Ammon's horn (tissue), 1 donor: ENCODE measurements around the gene LDB2.
"Not testable (repeated sequence)": the region's sequence is repeated elsewhere in the genome, so short reads cannot be mapped to it uniquely, and the experiment has no call there.

Experiments used
- DNase-seq: peaks from one replicate; pipeline ENCODE4 v3.0.0-alpha.2; 2016; ENCODE audit warnings: low spot score

The LDB2 gene

GRCh38 chr4:16596267-16596666, 302.2 kb downstream of the LDB2 start:
- DNase-seq = no peak

GRCh38 chr4:16594128-16594527, 304.3 kb downstream of the LDB2 start:
- no peak for DNase-seq

GRCh38 chr4:16593386-16593785, 305.1 kb downstream of the LDB2 start:
- DNase-seq = no peak

GRCh38 chr4:16591272-16591826, 307.1 kb downstream of the LDB2 start:
- no peak for DNase-seq

- no peak for DNase-seq
Observed at GRCh38 chr4:16590797-16591196, 307.6 kb downstream of the LDB2 start.

- no peak for DNase-seq
Observed at GRCh38 chr4:16588651-16589050, 309.8 kb downstream of the LDB2 start.

- DNase-seq = no peak
Observed at GRCh38 chr4:16588149-16588548, 310.3 kb downstream of the LDB2 start.

GRCh38 chr4:16585053-16585452, 313.4 kb downstream of the LDB2 start:
- no peak for DNase-seq

- no peak for DNase-seq
Observed at GRCh38 chr4:16583764-16584163, 314.7 kb downstream of the LDB2 start.

GRCh38 chr4:16582526-16582925, 315.9 kb downstream of the LDB2 start:
- DNase-seq = no peak

- no peak for DNase-seq
Observed at GRCh38 chr4:16582036-16582435, 316.4 kb downstream of the LDB2 start.

- no peak for DNase-seq
Observed at GRCh38 chr4:16581117-16581516, 317.3 kb downstream of the LDB2 start.

GRCh38 chr4:16580514-16580913, 317.9 kb downstream of the LDB2 start:
- no peak for DNase-seq

- no peak for DNase-seq
Observed at GRCh38 chr4:16579866-16580265, 318.6 kb downstream of the LDB2 start.

- no peak for DNase-seq
Observed at GRCh38 chr4:16577177-16577576, 321.3 kb downstream of the LDB2 start.

- no peak for DNase-seq
Observed at GRCh38 chr4:16574981-16575380, 323.5 kb downstream of the LDB2 start.

GRCh38 chr4:16573739-16574138, 324.7 kb downstream of the LDB2 start:
- DNase-seq = no peak

GRCh38 chr4:16573206-16573605, 325.2 kb downstream of the LDB2 start:
- DNase-seq = no peak

GRCh38 chr4:16572631-16573030, 325.8 kb downstream of the LDB2 start:
- no peak for DNase-seq

GRCh38 chr4:16572161-16572560, 326.3 kb downstream of the LDB2 start:
- DNase-seq = no peak

GRCh38 chr4:16569790-16570189, 328.7 kb downstream of the LDB2 start:
- no peak for DNase-seq

GRCh38 chr4:16557316-16557715, 341.1 kb downstream of the LDB2 start:
- DNase-seq = not testable (repeated sequence)

- DNase-seq = no peak
Observed at GRCh38 chr4:16555156-16555555, 343.3 kb downstream of the LDB2 start.

- no peak for DNase-seq
Observed at GRCh38 chr4:16550531-16550930, 347.9 kb downstream of the LDB2 start.

- no peak for DNase-seq
Observed at GRCh38 chr4:16545656-16546055, 352.8 kb downstream of the LDB2 start.
